ENCODE data around the gene CYP3A4. TPM values are rescaled to one million over a fixed set of nuclear protein-coding genes. Genes with fewer than 3 reads are reported as not detected.
"Not testable (repeated sequence)": the region's sequence is repeated elsewhere in the genome, so short reads cannot be mapped to it uniquely, and the experiment has no call there.

The CYP3A4 gene
- polyA plus RNA-seq, 4 donors, result 0.20 to 0.46 (median 0.24) TPM

DNA sequence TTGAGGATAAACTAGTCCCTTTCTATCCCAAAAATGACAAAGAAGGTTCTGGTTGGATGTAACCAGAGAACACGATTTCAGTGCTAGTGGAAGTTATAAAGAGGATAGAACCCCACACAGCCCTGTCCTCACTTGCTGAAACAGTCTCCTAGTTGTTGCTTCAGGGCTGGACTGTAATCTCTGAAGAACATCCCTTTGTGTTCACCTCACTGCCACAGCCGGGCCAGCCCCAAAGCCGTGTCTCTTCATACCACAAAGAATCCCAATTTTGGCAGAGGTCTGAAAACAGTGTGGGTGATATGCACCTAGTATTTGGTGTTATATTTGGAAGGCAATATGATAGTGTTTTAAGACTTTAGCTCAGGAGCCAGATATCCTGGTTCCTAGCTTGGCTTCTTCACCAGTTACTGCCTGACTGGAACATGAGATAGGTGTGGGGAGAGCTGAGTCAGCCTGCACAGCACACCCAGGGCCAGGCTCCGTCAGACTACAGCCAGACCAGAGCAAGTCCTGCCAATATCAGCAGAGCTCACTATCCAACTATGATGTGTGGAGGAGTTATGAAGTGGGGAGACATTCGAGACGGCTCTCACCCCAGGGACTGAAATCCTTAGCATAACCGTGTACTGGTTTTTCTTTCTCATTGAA is 21.2 kb downstream of the CYP3A4 start:
- DNase-seq (ENCODE audit: low read depth in 4 of 4, low spot score in 2 of 4), result no peak

DNA sequence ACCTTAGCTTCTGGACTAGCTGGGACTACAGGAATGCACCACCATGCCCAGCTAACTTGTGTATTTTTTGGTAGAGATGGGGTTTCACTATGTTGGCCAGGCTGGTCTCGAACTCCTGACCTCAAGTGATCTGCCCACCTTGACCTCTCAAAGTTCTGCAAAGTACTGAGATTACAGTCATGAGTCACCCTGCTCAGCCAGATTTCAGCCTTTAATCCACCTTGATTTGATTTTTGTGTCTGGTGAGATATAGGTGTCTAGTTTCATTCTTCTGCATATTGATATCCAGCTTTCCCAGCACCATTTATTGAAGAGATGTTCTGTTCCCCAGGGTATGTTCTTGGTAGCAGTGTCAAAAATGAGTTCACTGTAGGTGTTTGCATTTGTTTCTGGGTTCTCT is 28.9 kb downstream of the CYP3A4 start:
- DNase-seq (ENCODE audit: low read depth in 4 of 4, low spot score in 2 of 4), result no peak

GRCh38 chr7:99752356-99752755 is 31.6 kb downstream of the CYP3A4 start:
- no peak for DNase-seq (ENCODE audit: low read depth in 4 of 4, low spot score in 2 of 4)

DNA sequence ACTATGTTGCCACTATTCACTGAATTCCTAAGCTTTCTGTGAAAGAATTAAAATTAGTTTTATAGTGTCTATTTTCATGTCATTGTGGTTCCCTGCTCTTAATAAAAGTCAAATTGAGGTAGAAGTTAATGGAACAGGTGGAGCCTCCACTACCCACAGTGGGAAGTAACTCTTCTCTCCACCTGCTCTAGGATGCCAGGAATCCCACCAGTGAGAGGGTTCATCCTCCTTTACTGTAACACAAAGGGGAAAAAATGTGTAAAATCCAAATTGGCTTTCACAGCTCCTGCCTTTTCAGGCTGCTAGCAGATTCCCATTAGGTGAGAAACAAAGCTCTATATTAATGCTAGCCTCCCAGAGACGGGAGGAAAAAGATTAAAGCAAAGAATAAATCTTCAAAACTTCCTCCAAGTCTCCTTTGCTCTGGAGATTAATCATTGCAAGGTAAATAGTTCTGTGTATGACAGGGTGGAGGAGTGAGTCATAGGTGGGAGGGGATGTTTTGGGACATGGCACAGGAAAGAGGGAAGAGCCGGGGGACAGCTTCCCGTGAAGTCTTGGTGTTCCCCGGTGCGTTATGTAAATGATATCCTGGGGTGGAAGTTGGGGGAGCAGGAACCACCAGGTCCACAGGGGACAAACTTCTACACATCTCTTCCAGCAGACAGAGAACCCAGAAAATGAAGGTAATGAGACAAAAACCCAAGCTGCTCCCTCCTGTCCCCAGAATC is 32.5 kb downstream of the CYP3A4 start:
- not testable (repeated sequence) for DNase-seq (ENCODE audit: low read depth in 4 of 4, low spot score in 2 of 4)

DNA sequence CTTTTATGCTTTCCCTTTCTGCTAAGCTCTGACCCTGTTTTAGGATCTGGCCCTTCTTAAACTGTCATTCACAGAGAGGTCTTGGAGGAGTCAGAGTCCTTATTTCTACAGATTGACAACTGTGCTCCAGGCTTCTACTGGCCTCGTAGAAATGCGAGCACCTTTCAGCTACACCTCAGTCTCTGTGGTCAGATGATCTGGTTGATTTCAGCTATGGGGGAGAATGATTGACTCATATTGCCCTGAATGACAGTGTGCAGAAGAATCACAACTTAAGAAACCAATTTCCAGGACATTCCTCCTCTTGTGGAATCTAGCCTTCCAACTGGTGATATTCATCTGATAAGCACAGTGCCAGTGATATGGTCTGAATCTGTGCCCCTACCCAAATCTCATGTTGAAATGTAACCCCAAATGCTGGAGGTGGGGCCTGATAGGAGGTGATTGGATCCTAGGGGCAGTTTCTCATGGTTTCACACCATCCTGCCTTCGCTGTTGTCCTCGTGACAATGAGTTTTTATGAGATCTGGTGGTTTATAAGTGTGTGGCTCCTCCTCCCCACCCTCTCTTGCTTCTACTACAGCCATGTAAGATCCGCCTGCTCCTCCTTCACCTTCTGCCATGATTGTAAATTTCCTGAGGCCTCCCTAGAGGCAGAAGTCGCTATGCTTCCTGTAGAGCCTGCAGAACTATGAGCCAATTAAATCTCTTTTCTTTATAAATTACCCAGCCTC is 35.0 kb downstream of the CYP3A4 start:
- DNase-seq (ENCODE audit: low read depth in 4 of 4, low spot score in 2 of 4), result no peak

- not testable (repeated sequence) for DNase-seq (ENCODE audit: low read depth in 4 of 4, low spot score in 2 of 4)
These were observed 37.1 kb downstream of the CYP3A4 start for GRCh38 chr7:99746915-99747314.

DNA sequence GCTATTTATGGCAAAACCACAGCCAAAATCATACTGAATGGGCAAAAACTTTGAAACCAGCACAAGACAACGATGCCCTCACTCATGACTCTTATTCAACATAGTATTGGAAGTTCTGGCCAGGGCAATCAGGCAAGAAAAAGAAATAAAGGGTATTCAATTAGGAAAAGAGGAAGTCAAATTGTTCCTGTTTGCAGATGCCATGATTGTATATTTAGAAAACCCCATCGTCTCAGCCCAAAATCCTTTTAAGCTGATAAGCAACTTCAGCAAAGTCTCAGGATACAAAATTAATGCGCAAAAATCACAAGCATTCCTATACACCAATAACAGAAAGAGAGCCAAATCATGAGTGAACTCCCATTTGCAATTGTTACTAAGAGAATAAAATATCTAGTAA is 38.6 kb downstream of the CYP3A4 start:
- not testable (repeated sequence) for DNase-seq (ENCODE audit: low read depth in 4 of 4, low spot score in 2 of 4)

- DNase-seq (ENCODE audit: low read depth in 4 of 4, low spot score in 2 of 4), result no peak
These were observed 41.1 kb downstream of the CYP3A4 start for GRCh38 chr7:99742737-99743394.

GRCh38 chr7:99741441-99741795 is 42.6 kb downstream of the CYP3A4 start:
- no peak for DNase-seq (ENCODE audit: low read depth in 4 of 4, low spot score in 2 of 4)

DNA sequence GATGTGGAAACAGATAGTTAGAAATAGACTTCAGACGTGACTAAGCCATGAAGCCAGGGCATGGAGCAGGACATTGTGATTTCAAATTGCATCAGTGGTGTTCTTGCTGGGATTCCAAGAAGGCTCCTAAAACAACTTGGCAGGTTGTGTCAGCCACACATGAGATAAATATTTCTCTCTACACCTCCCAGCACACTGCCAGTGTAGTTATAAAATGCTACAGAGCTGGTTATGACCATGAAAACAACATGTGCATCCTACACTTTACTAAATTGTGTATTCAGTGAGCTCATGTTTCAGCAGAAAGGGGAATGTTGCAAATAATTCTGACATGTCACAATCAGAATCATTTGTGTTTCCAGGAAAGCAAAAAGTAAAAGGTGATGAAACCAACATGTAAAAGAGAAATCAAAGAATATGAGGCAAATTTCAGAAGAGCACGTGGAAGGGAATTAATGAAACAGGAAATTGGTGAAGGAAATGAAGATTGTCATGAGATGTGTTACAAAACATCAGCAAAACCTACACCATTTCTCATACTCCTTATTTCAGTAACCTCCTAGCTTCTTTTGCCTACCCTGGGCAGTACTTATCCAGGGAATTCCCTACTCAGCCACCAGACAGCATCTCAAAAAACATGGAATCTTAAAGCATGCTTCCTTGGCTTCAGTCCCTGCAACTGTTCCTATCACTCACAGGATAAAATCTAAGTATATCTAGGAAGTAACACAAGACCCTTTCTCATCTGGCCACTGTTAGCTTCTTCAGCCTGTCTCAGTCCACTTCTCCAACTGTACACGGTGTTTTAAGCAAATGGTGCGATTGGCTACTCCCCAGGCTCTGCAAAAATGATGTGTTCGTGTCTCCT is 43.2 kb downstream of the CYP3A4 start:
- no peak for DNase-seq (ENCODE audit: low read depth in 4 of 4, low spot score in 2 of 4)

- DNase-seq (ENCODE audit: low read depth in 4 of 4, low spot score in 2 of 4), result no peak
These were observed 44.0 kb downstream of the CYP3A4 start for GRCh38 chr7:99739699-99740572.

DNA sequence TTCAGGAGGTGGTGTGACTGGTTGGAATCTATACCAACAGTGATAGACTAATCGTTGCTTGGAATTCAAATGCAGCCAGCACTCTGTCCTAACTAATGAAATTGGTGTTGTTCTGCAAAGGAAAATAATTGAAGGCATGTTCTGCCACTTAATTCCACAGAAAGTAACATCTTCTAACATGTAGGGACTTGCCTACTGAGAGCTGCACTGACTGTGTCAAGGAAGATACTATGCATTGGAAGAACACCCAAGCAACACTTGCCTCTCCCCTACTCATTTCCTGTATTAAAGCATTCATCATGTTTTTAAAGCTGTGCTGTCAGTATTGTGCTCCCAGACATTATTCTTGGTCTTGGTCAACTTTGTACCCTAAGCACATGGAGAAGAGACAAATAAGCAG is 46.3 kb downstream of the CYP3A4 start:
- no peak for DNase-seq (ENCODE audit: low read depth in 4 of 4, low spot score in 2 of 4)

GRCh38 chr7:99736667-99737066 is 47.3 kb downstream of the CYP3A4 start:
- DNase-seq (ENCODE audit: low read depth in 4 of 4, low spot score in 2 of 4), result not testable (repeated sequence)

DNA sequence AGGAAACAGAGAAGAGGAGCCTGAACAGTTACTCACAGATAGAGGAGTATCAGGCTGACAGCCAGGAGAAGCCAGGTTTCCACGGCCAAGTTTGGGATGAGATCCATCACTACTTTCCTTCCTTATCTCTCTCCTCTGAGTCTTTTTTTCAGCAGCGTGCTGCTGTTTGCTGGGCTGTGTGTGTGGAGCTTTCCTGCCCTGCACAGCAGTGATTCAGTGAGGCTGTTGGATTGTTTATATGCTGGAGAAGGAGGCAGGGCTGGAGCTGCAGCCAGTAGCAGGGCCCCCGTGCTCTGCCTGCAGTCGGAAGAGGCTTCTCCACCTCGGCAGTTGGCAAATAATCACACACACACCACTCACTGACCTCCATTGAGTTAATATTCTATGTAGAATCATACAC is 49.0 kb downstream of the CYP3A4 start, which contains the start of gene CYP3A7:
CYP3A7 (minus strand) TSS at position 210 of the 400 bp plus-strand sequence; CDS start at position 107, 103 bp downstream.
- no peak for DNase-seq (ENCODE audit: low read depth in 4 of 4, low spot score in 2 of 4)

DNA sequence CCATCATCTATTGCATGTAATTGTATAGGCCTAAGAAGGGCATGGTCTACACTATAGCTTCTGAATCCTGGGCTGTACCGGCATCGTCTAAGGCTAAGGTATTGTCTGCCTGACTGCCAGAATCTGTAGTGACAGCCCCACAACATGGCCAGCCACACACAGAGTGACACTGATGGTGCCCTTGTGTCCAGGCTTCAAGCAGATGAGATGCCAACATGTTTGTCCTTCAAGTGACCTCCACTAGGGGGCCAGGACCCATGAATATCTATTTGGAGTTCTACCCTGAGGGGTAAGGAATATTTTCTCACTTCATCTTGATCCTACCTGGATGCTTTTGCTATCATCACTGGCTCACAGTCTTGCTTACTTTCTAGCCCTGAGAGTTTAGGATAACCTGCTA is 50.5 kb downstream of the CYP3A4 start:
- DNase-seq (ENCODE audit: low read depth in 4 of 4, low spot score in 2 of 4), result no peak

DNA sequence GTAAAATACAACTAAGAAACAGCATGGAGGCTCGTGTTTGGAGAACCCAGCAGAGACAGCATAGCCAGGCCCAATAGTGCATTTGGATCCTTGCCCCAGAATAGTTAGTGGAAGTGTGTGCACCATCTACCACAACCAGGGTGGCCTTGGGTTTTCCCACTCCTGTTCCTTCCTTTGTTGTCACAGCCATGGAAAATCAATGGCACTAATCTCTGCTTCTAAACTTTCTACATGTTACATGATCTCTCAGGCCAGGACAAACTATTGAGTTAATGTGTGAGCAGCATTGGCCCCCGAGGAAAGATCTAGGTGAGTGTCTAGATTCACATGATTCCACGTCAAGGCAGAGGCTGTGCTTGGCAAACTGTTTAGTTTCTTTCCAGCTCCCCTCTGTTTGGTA is 51.0 kb downstream of the CYP3A4 start:
- no peak for DNase-seq (ENCODE audit: low read depth in 4 of 4, low spot score in 2 of 4)

DNA sequence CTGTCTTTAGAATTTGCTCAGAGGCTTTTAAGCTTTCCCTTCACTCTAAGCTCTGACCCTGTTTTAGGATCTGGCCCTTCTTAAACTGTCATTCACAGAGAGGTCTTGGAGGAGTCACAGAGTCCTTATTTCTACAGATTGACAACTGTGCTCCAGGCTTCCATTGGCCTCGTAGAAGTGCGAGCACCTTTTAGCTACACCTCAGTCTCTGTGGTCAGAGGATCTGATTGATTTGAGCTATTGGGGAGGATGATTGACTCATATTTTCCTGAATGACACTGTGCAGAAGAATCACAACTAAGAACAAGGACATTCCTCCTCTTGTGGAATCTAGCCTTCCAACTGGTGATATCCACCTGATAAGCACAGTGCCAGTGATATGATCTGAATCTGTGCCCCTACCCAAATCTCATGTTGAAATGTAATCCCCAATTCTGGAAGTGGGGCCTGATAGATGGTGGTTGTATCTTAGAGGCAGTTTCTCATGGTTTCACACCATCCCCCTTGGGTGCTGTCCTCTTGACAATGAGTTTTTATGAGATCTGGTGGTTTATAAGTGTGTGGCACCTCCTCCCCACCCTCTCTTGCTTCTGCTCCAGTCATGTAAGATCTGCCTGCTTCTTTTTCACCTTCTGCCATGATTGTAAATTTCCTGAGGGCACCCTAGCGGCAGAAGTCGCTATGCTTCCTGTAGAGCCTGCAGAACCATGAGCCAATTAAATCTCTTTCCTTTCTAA is 52.2 kb downstream of the CYP3A4 start:
- DNase-seq (ENCODE audit: low read depth in 4 of 4, low spot score in 2 of 4), result no peak

GRCh38 chr7:99730992-99731391 is 53.0 kb downstream of the CYP3A4 start:
- DNase-seq (ENCODE audit: low read depth in 4 of 4, low spot score in 2 of 4), result no peak
